GM23248 (cell line): ENCODE data around the gene CDH4. TPM values are rescaled to one million over a fixed set of nuclear protein-coding genes. Genes with fewer than 3 reads are reported as not detected.

Experiments
- DNase-seq: peaks from one replicate; pipeline ENCODE4 v3.0.0-alpha.2; 2015
- H2AFZ ChIP-seq: fragments of 200-600 bp; sonication (generic); 2 replicates; pipeline ENCODE4 v1.6.1; 2016; ENCODE audit warnings: antibody characterized with exemption
- H3F3A ChIP-seq: fragments of 200-600 bp; sonication (generic); 2 replicates; pipeline ENCODE4 v1.6.1; 2016; ENCODE audit warnings: mild to moderate bottlenecking, antibody characterized with exemption, mixed run types; ENCODE audit not compliant: insufficient read depth
- H3K27ac ChIP-seq: fragments of 200-600 bp; sonication (generic); 2 replicates; pipeline ENCODE4 v1.5.1; 2016; ENCODE audit warnings: mild to moderate bottlenecking
- H3K27me3 ChIP-seq: fragments of 200-600 bp; sonication (generic); replicated peaks from 2 replicates; pipeline ENCODE4 v1.6.1; 2016; ENCODE audit warnings: mild to moderate bottlenecking; ENCODE audit not compliant: insufficient read depth
- H3K36me3 ChIP-seq: fragments of 200-600 bp; sonication (generic); 2 replicates; pipeline ENCODE4 v1.6.1; 2016; ENCODE audit warnings: low read depth, mild to moderate bottlenecking
- H3K4me1 ChIP-seq: fragments of 200-600 bp; sonication (generic); 2 replicates; pipeline ENCODE4 v1.6.1; 2016; ENCODE audit warnings: mild to moderate bottlenecking; ENCODE audit not compliant: insufficient read depth
- H3K4me2 ChIP-seq: fragments of 200-600 bp; sonication (generic); one replicate; pipeline ENCODE4 v1.6.1; 2016; ENCODE audit warnings: mild to moderate bottlenecking; ENCODE audit not compliant: unreplicated experiment
- H3K4me3 ChIP-seq: fragments of 200-600 bp; sonication (generic); 2 replicates; pipeline ENCODE4 v1.5.1; 2016; ENCODE audit warnings: mild to moderate bottlenecking
- H3K79me2 ChIP-seq: fragments of 200-600 bp; sonication (generic); 2 replicates; pipeline ENCODE4 v1.6.1; 2016; ENCODE audit warnings: mild to moderate bottlenecking; ENCODE audit not compliant: insufficient read depth
- H3K9ac ChIP-seq: fragments of 200-600 bp; sonication (generic); 2 replicates; pipeline ENCODE4 v1.6.1; 2016; ENCODE audit warnings: mild to moderate bottlenecking
- H3K9me2 ChIP-seq: fragments of 200-600 bp; sonication (generic); 2 replicates; pipeline ENCODE4 v1.6.1; 2016; ENCODE audit warnings: mixed run types, mild to moderate bottlenecking, moderate library complexity; ENCODE audit not compliant: insufficient read depth
- H3K9me3 ChIP-seq: fragments of 200-600 bp; sonication (generic); one replicate; pipeline ENCODE4 v1.6.1; 2017; ENCODE audit warnings: low read depth
- H4K20me1 ChIP-seq: fragments of 200-600 bp; sonication (generic); 2 replicates; pipeline ENCODE4 v1.6.0; 2016; ENCODE audit not compliant: insufficient read depth
- EZH2 ChIP-seq: fragments of 200-600 bp; sonication (generic); IDR thresholded peaks from 2 replicates; pipeline ENCODE4 v1.6.1; 2018; ENCODE audit warnings: antibody characterized with exemption, mild to moderate bottlenecking; ENCODE audit not compliant: insufficient read depth, poor library complexity, severe bottlenecking
- EZH2phosphoT487 ChIP-seq: fragments of 200-600 bp; sonication (generic); IDR thresholded peaks from 2 replicates; pipeline ENCODE4 v1.6.1; 2018; ENCODE audit warnings: antibody characterized with exemption, moderate library complexity, mild to moderate bottlenecking, low read depth; ENCODE audit not compliant: insufficient read depth
- WGBS, 2 experiments: methylation state at CpG; one replicate each; pipeline ENCODE4 v1.1.6; 2015 to 2017; ENCODE audit warnings: low lambda C conversion rate in 2 of 2, low coverage in 1 of 2; ENCODE audit errors: missing lambda C conversion rate in 2 of 2; 5-methylcytosine and 5-hydroxymethylcytosine counted together
- in situ Hi-C: fragments of 300-500 bp; cut with MboI; formaldehyde crosslinking; loops from 2 replicates; pipeline ENCODE4 v1.15.0; 2020
- polyA plus RNA-seq: library from polyadenylated mRNA; unstranded; fragments of >200 nt; fragmentation: Nextera tagmentation; extraction: Ambion mirVana; gene quantifications from 2 replicates; pipeline ENCODE4 v1.2.1, GENCODE V29; 2016
- total RNA-seq: library from RNA; depleted of rRNA; stranded (reverse); fragments of >200 nt; shearing (Covaris generic); gene quantifications from 2 replicates; pipeline ENCODE4 v1.2.3, GENCODE V29; 2014

CDH4 gene
- total and polyA plus RNA-seq, 2 experiments from 2014 or later, result 1.1 to 3.9 TPM

- H3K4me2 ChIP-seq, result no peak overlapping the region
- H3K9me3 ChIP-seq, result no peaks in the 10 kb centered on the region
- H3K27me3 ChIP-seq, result no peaks in the 10 kb centered on the region
- H2AFZ ChIP-seq, result no peak overlapping the region
- no peaks in the 10 kb centered on the region for H3K9me2 ChIP-seq
- no peaks in the 10 kb centered on the region for H3K79me2 ChIP-seq
- H4K20me1 ChIP-seq, result no peaks in the 10 kb centered on the region
- in situ Hi-C loops, result no loop called here
- TF ChIP-seq EZH2phosphoT487, result no peak
- TF ChIP-seq EZH2, result no peak
- WGBS, 2 experiments, result 13 to 26% methylated on average over 6 of the region's 6 CpGs
- no peak for DNase-seq
- no peak overlapping the region for H3K9ac ChIP-seq
- no peaks in the 10 kb centered on the region for H3K4me1 ChIP-seq
- no peaks in the 10 kb centered on the region for H3K36me3 ChIP-seq
- H3F3A ChIP-seq, result no peaks in the 10 kb centered on the region
- H3K27ac ChIP-seq, result no peak overlapping the region
- H3K4me3 ChIP-seq, result no peak overlapping the region
These were observed 539.9 kb downstream of the CDH4 start for GRCh38 chr20:61791995-61792394.

GRCh38 chr20:61795669-61796630 is 543.9 kb downstream of the CDH4 start:
- no peak for DNase-seq
- Histone ChIP-seq H3F3A (no peaks in the 10 kb centered on the region), H3K4me1 (no peaks in the 10 kb centered on the region), H3K4me3 (no peak overlapping the region), H3K9me2 (no peaks in the 10 kb centered on the region), H4K20me1 (no peaks in the 10 kb centered on the region), H3K9ac (no peak overlapping the region), H2AFZ (no peak overlapping the region), H3K79me2 (no peaks in the 10 kb centered on the region), H3K36me3 (no peaks in the 10 kb centered on the region), H3K9me3 (no peaks in the 10 kb centered on the region), H3K27me3 (no peaks in the 10 kb centered on the region), H3K4me2 (no peak overlapping the region), H3K27ac (no peak overlapping the region)
- TF ChIP-seq EZH2phosphoT487, result no peak
- no peak for TF ChIP-seq EZH2
- in situ Hi-C loops, result no loop called here
- WGBS, 2 experiments, result 24 to 27% methylated on average over 15 of the region's 15 CpGs

DNA sequence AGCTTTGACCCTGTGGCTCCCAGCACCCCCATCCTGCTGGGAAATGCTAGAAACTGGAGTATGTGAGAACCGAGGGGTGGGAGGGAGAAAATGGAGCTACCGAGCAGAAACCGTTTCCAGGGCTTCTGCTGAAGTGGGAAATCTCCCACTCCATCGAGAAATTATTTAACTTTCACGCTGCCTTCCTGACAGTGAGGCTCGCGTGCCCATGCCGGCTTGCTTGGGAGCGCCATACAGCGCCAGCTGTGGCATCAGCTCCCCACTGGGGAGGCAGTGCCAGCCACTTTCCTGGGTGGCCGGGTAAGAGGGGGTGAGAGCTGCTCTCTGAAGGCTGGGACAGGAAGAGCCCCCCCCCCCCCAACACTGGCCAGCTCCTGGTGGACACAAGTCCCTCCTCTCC is 544.7 kb downstream of the CDH4 start:
- no peak overlapping the region for H3K9ac ChIP-seq
- no peak overlapping the region for H3K4me2 ChIP-seq
- no peak overlapping the region for H2AFZ ChIP-seq
- no peaks in the 10 kb centered on the region for H3K9me3 ChIP-seq
- no peaks in the 10 kb centered on the region for H3F3A ChIP-seq
- DNase-seq, result no peak
- no peaks in the 10 kb centered on the region for H3K9me2 ChIP-seq
- H3K27me3 ChIP-seq, result no peaks in the 10 kb centered on the region
- no peak overlapping the region for H3K4me3 ChIP-seq
- TF ChIP-seq EZH2, result no peak
- H3K27ac ChIP-seq, result no peak overlapping the region
- no peaks in the 10 kb centered on the region for H3K36me3 ChIP-seq
- H3K4me1 ChIP-seq, result no peaks in the 10 kb centered on the region
- H3K79me2 ChIP-seq, result no peaks in the 10 kb centered on the region
- no peaks in the 10 kb centered on the region for H4K20me1 ChIP-seq
- 19 to 43% methylated on average over 11 of the region's 11 CpGs for WGBS, 2 experiments
- in situ Hi-C loops, result no loop called here

- in situ Hi-C loops, result no loop called here
- no peaks in the 10 kb centered on the region for H4K20me1 ChIP-seq
- H3K4me1 ChIP-seq, result no peaks in the 10 kb centered on the region
- TF ChIP-seq EZH2phosphoT487, result no peak
- TF ChIP-seq EZH2, result no peak
- no peaks in the 10 kb centered on the region for H3K36me3 ChIP-seq
- H3K9me3 ChIP-seq, result no peaks in the 10 kb centered on the region
- H3K27ac ChIP-seq, result no peak overlapping the region
- no peaks in the 10 kb centered on the region for H3K9me2 ChIP-seq
- no peak overlapping the region for H3K4me2 ChIP-seq
- no peak for DNase-seq
- H3F3A ChIP-seq, result no peaks in the 10 kb centered on the region
- no peak overlapping the region for H3K9ac ChIP-seq
- no peak overlapping the region for H3K4me3 ChIP-seq
- no peaks in the 10 kb centered on the region for H3K27me3 ChIP-seq
- 41 to 42% methylated on average over 4 to 7 of the region's 7 CpGs for WGBS, 2 experiments
- H3K79me2 ChIP-seq, result no peaks in the 10 kb centered on the region
- H2AFZ ChIP-seq, result no peak overlapping the region
These were observed 545.1 kb downstream of the CDH4 start for GRCh38 chr20:61797200-61797599.
